GM10248 (cell line): Measurements from ENCODE around the gene CADM1.

ENCODE experiments used
- CTCF ChIA-PET: fragments of 300-600 bp; sonication (Branson Sonifier 250); formaldehyde crosslinking; extraction: SDS; loops from one replicate; lab custom pipeline; 2021; ENCODE audit warnings: antibody characterized with exemption; lab: Yijun Ruan, JAX
- POLR2A ChIA-PET: fragments of 350-650 bp; sonication (Branson Sonifier 250); formaldehyde crosslinking; extraction: SDS; loops from one replicate; lab custom pipeline; 2020; ENCODE audit warnings: antibody characterized with exemption; lab: Yijun Ruan, JAX
- DNase-seq: peaks from one replicate; pipeline ENCODE4 v3.0.0; 2012; ENCODE audit errors: extremely low spot score
- TF ChIP-seq, protein P1 (sequence below): IDR thresholded peaks from 2 replicates; pipeline ENCODE4 v1.5.1; 2012; ENCODE audit warnings: mild to moderate bottlenecking, low read depth; ENCODE audit errors: extremely low read depth, missing control alignments, control extremely low read depth

CADM1 gene

DNA sequence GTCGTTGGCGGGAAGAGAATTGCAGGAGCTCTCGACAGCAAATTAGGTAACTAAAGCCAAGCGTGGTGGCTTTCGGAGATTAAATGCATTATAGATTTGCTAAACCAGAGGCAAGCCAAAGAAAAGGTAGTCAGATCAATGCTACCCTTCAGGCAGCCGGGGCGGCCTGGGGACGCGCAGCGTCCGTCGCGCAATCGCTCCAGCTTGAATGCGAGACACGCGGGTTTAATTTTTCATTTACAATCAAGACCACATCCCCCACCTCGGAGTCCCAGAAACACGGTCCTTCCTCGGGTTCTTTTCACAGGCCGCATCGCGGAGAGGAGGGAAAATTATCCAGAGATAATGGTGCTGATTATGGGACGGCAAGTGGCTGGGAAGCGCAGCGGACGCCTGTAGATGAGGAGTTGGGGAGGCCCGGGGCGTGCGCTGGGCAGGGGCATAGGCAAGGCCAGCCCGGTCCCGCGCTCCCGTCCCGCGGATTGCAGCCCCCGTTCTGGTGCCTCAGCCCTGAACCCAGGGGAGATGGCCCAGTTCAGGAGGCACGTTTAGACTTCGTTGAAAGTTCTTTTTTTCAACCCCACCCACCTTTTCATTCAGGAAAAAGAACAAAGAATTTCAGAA is 350.4 kb downstream of the CADM1 start:
- CTCF ChIA-PET: no interaction called here
- no peak for DNase-seq
- POLR2A ChIA-PET: no interaction called here
- TF ChIP-seq, protein P1, sequence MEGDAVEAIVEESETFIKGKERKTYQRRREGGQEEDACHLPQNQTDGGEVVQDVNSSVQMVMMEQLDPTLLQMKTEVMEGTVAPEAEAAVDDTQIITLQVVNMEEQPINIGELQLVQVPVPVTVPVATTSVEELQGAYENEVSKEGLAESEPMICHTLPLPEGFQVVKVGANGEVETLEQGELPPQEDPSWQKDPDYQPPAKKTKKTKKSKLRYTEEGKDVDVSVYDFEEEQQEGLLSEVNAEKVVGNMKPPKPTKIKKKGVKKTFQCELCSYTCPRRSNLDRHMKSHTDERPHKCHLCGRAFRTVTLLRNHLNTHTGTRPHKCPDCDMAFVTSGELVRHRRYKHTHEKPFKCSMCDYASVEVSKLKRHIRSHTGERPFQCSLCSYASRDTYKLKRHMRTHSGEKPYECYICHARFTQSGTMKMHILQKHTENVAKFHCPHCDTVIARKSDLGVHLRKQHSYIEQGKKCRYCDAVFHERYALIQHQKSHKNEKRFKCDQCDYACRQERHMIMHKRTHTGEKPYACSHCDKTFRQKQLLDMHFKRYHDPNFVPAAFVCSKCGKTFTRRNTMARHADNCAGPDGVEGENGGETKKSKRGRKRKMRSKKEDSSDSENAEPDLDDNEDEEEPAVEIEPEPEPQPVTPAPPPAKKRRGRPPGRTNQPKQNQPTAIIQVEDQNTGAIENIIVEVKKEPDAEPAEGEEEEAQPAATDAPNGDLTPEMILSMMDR: no peak

- no peak for DNase-seq
- TF ChIP-seq, protein P1: no peak
- ChIA-PET POLR2A (no interaction called here), CTCF (no interaction called here)
Observed at GRCh38 chr11:115153135-115153534, 351.1 kb downstream of the CADM1 start.

DNA sequence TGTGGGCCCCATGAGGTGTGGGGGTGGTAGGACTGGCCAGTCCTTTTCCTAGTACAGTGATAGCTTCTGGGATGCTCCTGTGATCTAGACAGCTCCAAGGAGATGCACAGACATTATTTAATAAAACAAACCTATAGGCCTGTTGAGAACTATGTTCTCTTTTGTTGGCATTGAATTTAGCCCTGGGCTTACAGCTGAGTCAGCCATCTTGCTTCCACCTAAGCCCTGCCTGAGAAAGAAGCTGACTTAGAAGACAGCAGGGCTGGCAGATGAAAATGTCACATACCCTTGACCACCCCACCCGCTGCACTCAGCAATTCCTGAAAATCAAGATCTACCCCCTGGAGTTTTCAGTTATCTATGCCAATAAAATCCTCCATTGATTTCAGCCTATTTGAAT is 353.2 kb downstream of the CADM1 start:
- CTCF ChIA-PET: interaction anchor here (1.3 kb wide), 1 partner anchor 14 kb away, joined by 3 read pairs; no protein-coding TSS in a partner anchor

GRCh38 chr11:115148691-115149090 is 355.5 kb downstream of the CADM1 start:
- ChIA-PET POLR2A (no interaction called here), CTCF (no interaction called here)
- TF ChIP-seq, protein P1: no peak
- DNase-seq: no peak

More for the DNA sequence above, 353.2 kb downstream of the CADM1 start:
- no peak for DNase-seq
- POLR2A ChIA-PET: no interaction called here
- TF ChIP-seq, protein P1: no peak

GRCh38 chr11:115148101-115148500 is 356.1 kb downstream of the CADM1 start:
- TF ChIP-seq, protein P1: no peak
- POLR2A ChIA-PET: no interaction called here
- CTCF ChIA-PET: no interaction called here
- DNase-seq: no peak

DNA sequence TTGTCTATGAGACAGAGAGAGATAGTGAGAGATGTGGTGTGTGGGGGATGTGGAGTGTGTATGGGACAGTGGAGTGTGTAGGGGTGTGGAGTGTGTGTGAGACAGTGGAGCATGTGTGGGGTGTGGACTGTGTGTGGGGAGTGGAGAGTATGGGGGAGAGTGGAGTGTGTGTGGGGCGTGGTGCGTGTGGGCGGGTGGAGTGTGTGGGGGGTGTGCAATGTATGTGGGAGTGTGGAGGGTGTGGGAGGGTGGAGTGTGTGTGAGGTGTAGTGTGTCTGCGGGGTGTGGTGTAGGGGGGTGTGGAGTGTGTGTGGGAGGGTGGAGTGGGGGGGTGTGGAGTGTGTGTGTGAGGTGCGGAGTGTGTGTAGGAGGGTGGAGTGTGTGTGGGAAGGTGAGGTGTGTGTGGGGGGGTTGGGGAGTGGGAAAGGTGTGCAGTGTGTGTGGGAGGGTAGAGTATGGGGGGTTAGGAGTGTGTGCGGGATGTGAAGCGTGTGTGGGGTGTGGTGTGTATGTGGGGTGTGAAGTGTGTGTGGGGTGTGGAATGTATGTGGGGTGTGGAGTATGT is 356.9 kb downstream of the CADM1 start:
- ChIA-PET CTCF (no interaction called here), POLR2A (no interaction called here)
- no peak for DNase-seq
- TF ChIP-seq, protein P1: no peak
